ENCODE data around the gene SEC62.
A peak's percentile ranks its signal among the peaks of the same experiment; 100 is the strongest.

Gene SEC62

GRCh38 chr3:170024581-170024980, 58.0 kb downstream of the SEC62 start:
- no peaks in the 10 kb centered on the region for H3K9me3 ChIP-seq (ENCODE audit: control insufficient read depth, insufficient read depth, low read length)
- no peak overlapping the region for H3K4me3 ChIP-seq (ENCODE audit: low read depth, low read length)
- no peaks in the 10 kb centered on the region for H3K27me3 ChIP-seq (ENCODE audit: control insufficient read depth, insufficient read depth, low read length)
- no peak overlapping the region for H3K9ac ChIP-seq (ENCODE audit: low read depth, low read length)
- H3K4me1 ChIP-seq (ENCODE audit: control insufficient read depth, insufficient read depth, low read length): no peaks in the 10 kb centered on the region
- no peaks in the 10 kb centered on the region for H3K36me3 ChIP-seq (ENCODE audit: control insufficient read depth, insufficient read depth, low read length)

- Histone ChIP-seq H3K9ac (ENCODE audit: low read depth, low read length) (no peak overlapping the region), H3K4me3 (ENCODE audit: low read depth, low read length) (no peak overlapping the region), H3K36me3 (ENCODE audit: control insufficient read depth, insufficient read depth, low read length) (no peaks in the 10 kb centered on the region), H3K9me3 (ENCODE audit: control insufficient read depth, insufficient read depth, low read length) (no peaks in the 10 kb centered on the region), H3K27me3 (ENCODE audit: control insufficient read depth, insufficient read depth, low read length) (no peaks in the 10 kb centered on the region), H3K4me1 (ENCODE audit: control insufficient read depth, insufficient read depth, low read length) (no peaks in the 10 kb centered on the region)
Observed at GRCh38 chr3:170027233-170028102, 60.9 kb downstream of the SEC62 start.

DNA sequence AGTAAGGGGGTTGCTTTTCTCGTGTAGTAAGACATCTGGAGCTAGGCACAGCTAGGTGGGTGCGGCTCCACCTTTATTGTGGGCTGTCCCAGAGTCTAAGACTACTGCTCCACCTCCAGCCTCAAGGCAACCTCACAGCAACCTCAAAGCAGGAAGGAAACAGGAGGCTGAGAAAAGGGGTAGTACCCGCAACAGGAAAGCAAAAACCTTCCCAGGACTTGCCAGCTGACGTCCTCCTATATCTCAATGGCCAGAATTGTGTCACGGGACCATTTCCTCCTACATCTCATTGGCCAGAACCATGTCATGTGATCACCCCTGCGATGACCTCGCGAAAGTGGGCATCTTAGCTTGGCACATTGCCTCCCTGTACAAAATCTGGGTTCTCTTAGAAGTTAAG, 66.9 kb downstream of the SEC62 start:
- Histone ChIP-seq H3K9me3 (ENCODE audit: control insufficient read depth, insufficient read depth, low read length) (no peaks in the 10 kb centered on the region), H3K4me1 (ENCODE audit: control insufficient read depth, insufficient read depth, low read length) (no peaks in the 10 kb centered on the region), H3K4me3 (ENCODE audit: low read depth, low read length) (no peak overlapping the region), H3K27me3 (ENCODE audit: control insufficient read depth, insufficient read depth, low read length) (no peaks in the 10 kb centered on the region), H3K9ac (ENCODE audit: low read depth, low read length) (no peak overlapping the region), H3K36me3 (ENCODE audit: control insufficient read depth, insufficient read depth, low read length) (no peaks in the 10 kb centered on the region)

- Histone ChIP-seq H3K4me3 (ENCODE audit: low read depth, low read length) (peak within 1 kb of the TSS; percentile 81), H3K36me3 (ENCODE audit: control insufficient read depth, insufficient read depth, low read length) (no peaks in the 10 kb centered on the region), H3K9ac (ENCODE audit: low read depth, low read length) (peak within 1 kb of the TSS; percentile 54), H3K27me3 (ENCODE audit: control insufficient read depth, insufficient read depth, low read length) (no peaks in the 10 kb centered on the region), H3K4me1 (ENCODE audit: control insufficient read depth, insufficient read depth, low read length) (peaks cover 4% of the 10 kb centered on the region), H3K9me3 (ENCODE audit: control insufficient read depth, insufficient read depth, low read length) (no peaks in the 10 kb centered on the region)
Observed at GRCh38 chr3:170037463-170038433, 71.1 kb downstream of the SEC62 start, which contains the start of gene GPR160. Gene GPR160, plus strand, starts transcription at chr3:170037995. Its CDS starts 45,978 bp downstream, at chr3:170083973.

- Histone ChIP-seq H3K4me3 (ENCODE audit: low read depth, low read length) (peak overlapping the region; percentile 81), H3K27me3 (ENCODE audit: control insufficient read depth, insufficient read depth, low read length) (no peaks in the 10 kb centered on the region), H3K4me1 (ENCODE audit: control insufficient read depth, insufficient read depth, low read length) (peaks cover 4% of the 10 kb centered on the region), H3K9me3 (ENCODE audit: control insufficient read depth, insufficient read depth, low read length) (no peaks in the 10 kb centered on the region), H3K9ac (ENCODE audit: low read depth, low read length) (peak overlapping the region; percentile 54), H3K36me3 (ENCODE audit: control insufficient read depth, insufficient read depth, low read length) (no peaks in the 10 kb centered on the region)
Observed at GRCh38 chr3:170038434-170039110, 72.0 kb downstream of the SEC62 start.

DNA sequence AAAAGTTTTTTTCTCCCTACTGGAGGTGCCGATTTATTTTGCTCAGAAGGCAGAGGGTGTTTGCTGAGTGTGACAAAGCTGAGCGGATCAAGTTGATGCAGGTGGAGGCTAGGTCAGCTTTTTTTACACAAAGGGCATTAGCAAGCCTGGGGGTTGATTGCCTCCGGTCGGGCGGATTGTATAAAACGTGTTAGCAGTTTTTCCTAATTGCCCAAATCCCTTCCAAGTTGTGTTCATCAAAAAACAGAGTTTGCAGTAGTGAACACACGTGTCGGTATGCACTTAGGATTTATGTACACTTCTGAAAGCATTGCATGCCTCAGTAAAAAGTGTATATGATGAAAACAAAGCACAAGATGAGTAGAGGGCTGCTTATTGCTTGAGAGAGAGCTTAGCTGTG, 73.8 kb downstream of the SEC62 start:
- no peak overlapping the region for H3K9ac ChIP-seq (ENCODE audit: low read depth, low read length)
- H3K36me3 ChIP-seq (ENCODE audit: control insufficient read depth, insufficient read depth, low read length): no peaks in the 10 kb centered on the region
- H3K4me1 ChIP-seq (ENCODE audit: control insufficient read depth, insufficient read depth, low read length): peaks cover 4% of the 10 kb centered on the region
- H3K4me3 ChIP-seq (ENCODE audit: low read depth, low read length): peak overlapping the region; percentile 24
- no peaks in the 10 kb centered on the region for H3K27me3 ChIP-seq (ENCODE audit: control insufficient read depth, insufficient read depth, low read length)
- no peaks in the 10 kb centered on the region for H3K9me3 ChIP-seq (ENCODE audit: control insufficient read depth, insufficient read depth, low read length)

DNA sequence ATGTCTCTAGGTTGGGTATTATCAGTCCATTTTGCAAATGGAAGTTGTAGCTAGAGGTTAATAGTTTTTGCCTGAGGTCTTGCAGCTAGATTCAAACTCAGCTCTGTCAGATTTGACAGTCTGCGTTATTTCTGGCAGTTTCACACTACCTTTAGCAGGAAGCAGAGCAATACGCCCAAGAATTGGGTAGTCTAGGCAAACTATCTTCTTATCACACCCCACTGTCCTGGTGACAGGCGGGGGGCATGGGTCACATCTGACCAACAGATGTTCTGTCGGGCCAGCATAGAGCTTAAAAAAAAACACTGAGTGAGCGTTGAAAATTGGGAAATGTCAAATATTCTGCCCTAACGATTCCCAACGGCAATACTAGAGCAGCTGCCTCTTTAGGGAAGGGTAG, 76.9 kb downstream of the SEC62 start:
- H3K4me3 ChIP-seq (ENCODE audit: low read depth, low read length): no peak overlapping the region
- no peak overlapping the region for H3K9ac ChIP-seq (ENCODE audit: low read depth, low read length)
- H3K27me3 ChIP-seq (ENCODE audit: control insufficient read depth, insufficient read depth, low read length): no peaks in the 10 kb centered on the region
- no peaks in the 10 kb centered on the region for H3K36me3 ChIP-seq (ENCODE audit: control insufficient read depth, insufficient read depth, low read length)
- H3K9me3 ChIP-seq (ENCODE audit: control insufficient read depth, insufficient read depth, low read length): no peaks in the 10 kb centered on the region
- peaks cover 4% of the 10 kb centered on the region for H3K4me1 ChIP-seq (ENCODE audit: control insufficient read depth, insufficient read depth, low read length)

GRCh38 chr3:170044271-170044670, 77.7 kb downstream of the SEC62 start:
- no peaks in the 10 kb centered on the region for H3K36me3 ChIP-seq (ENCODE audit: control insufficient read depth, insufficient read depth, low read length)
- H3K27me3 ChIP-seq (ENCODE audit: control insufficient read depth, insufficient read depth, low read length): no peaks in the 10 kb centered on the region
- peaks cover 4% of the 10 kb centered on the region for H3K4me1 ChIP-seq (ENCODE audit: control insufficient read depth, insufficient read depth, low read length)
- no peaks in the 10 kb centered on the region for H3K9me3 ChIP-seq (ENCODE audit: control insufficient read depth, insufficient read depth, low read length)
- H3K9ac ChIP-seq (ENCODE audit: low read depth, low read length): no peak overlapping the region
- H3K4me3 ChIP-seq (ENCODE audit: low read depth, low read length): no peak overlapping the region

DNA sequence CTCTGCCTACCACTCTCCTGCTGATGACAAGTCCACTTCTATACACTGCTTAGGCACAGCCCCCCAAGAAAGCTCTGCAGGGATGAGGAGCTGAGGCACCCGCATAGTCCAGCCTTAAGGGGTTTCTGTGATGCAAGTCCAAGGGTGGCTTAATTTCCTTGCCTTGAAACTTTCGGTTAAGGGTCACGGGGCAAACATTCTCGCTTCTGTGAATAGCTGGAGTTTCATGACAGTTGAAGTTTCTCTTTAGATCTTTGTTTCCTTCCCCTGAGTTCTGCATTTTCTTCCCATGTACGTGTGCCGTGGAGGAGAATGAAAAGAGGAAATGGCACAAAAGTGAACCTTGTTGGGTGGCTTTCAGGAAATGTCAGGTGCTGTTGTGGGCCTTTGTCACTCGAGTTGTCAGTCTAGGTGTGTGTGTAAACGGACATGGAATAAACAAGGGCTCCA, 78.2 kb downstream of the SEC62 start:
- Histone ChIP-seq H3K9me3 (ENCODE audit: control insufficient read depth, insufficient read depth, low read length) (no peaks in the 10 kb centered on the region), H3K4me3 (ENCODE audit: low read depth, low read length) (no peak overlapping the region), H3K9ac (ENCODE audit: low read depth, low read length) (no peak overlapping the region), H3K36me3 (ENCODE audit: control insufficient read depth, insufficient read depth, low read length) (no peaks in the 10 kb centered on the region), H3K27me3 (ENCODE audit: control insufficient read depth, insufficient read depth, low read length) (no peaks in the 10 kb centered on the region), H3K4me1 (ENCODE audit: control insufficient read depth, insufficient read depth, low read length) (peaks cover 4% of the 10 kb centered on the region)

GRCh38 chr3:170046269-170047132, 79.9 kb downstream of the SEC62 start:
- H3K9ac ChIP-seq (ENCODE audit: low read depth, low read length): no peak overlapping the region
- no peaks in the 10 kb centered on the region for H3K4me1 ChIP-seq (ENCODE audit: control insufficient read depth, insufficient read depth, low read length)
- no peaks in the 10 kb centered on the region for H3K27me3 ChIP-seq (ENCODE audit: control insufficient read depth, insufficient read depth, low read length)
- no peak overlapping the region for H3K4me3 ChIP-seq (ENCODE audit: low read depth, low read length)
- no peaks in the 10 kb centered on the region for H3K36me3 ChIP-seq (ENCODE audit: control insufficient read depth, insufficient read depth, low read length)
- H3K9me3 ChIP-seq (ENCODE audit: control insufficient read depth, insufficient read depth, low read length): no peaks in the 10 kb centered on the region

DNA sequence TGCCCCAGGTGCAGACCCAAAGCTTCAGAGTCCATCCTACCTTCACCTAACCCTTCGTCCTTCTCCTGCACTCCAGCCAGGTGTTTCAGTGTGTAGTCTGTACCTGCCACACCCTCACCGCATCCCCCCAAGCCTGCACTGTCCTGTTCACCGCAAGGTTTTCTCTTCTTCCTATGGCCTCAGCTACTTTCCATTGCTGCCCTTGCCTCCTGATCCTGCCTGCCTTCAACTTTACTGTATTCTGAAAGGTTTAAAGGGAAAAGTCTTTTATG, 80.5 kb downstream of the SEC62 start:
- Histone ChIP-seq H3K9ac (ENCODE audit: low read depth, low read length) (no peak overlapping the region), H3K4me1 (ENCODE audit: control insufficient read depth, insufficient read depth, low read length) (no peaks in the 10 kb centered on the region), H3K27me3 (ENCODE audit: control insufficient read depth, insufficient read depth, low read length) (no peaks in the 10 kb centered on the region), H3K9me3 (ENCODE audit: control insufficient read depth, insufficient read depth, low read length) (no peaks in the 10 kb centered on the region), H3K36me3 (ENCODE audit: control insufficient read depth, insufficient read depth, low read length) (no peaks in the 10 kb centered on the region), H3K4me3 (ENCODE audit: low read depth, low read length) (no peak overlapping the region)

Measured in iPS-15b (cell line).